ENCODE results near the gene POLR2E.
A peak's percentile ranks its signal among the peaks of the same experiment; 100 is the strongest.
"Not testable (repeated sequence)": the region's sequence is repeated elsewhere in the genome, so short reads cannot be mapped to it uniquely, and the experiment has no call there.

POLR2E gene

DNA sequence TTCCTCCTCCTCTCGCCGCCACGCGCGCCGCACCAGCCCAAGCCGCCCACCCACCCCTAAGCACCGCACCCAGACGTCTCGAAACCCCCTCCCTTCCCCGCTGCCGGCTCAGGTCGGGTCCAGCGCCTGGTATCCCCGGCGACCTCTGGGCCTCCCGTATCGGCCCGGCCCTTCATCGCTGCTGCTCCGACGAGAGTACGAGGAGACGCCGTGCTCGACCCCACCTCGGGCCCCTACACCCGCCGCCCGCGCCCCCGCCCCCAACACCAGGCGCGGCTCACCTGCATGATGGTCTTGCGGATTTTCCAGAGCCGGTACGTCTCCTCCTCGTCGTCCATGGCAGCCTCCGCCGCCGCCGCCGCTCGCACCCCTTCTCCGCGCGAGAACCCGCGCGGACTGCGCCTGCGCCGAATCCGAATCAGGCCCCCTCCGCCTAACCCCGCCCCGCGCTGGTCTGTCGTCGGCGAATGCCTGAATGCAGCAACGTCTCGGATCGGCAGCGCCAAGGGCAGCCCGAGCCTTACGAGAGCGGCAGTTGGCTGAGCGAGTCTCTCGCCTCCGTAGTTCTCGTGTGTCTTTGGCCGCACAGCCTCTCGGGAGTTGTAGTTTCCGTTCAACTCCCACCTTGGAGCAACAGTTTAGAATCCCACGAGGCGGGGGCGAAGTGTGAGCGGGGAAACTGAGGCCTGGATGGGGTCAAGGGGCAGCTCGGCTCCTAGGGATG lies at the start of gene POLR2E:
TSS of gene POLR2E (minus strand) at position 398 of the 724 bp plus-strand sequence. CDS start at position 338, 60 bp downstream.
- peak; percentile 99 for DNase-seq

DNA sequence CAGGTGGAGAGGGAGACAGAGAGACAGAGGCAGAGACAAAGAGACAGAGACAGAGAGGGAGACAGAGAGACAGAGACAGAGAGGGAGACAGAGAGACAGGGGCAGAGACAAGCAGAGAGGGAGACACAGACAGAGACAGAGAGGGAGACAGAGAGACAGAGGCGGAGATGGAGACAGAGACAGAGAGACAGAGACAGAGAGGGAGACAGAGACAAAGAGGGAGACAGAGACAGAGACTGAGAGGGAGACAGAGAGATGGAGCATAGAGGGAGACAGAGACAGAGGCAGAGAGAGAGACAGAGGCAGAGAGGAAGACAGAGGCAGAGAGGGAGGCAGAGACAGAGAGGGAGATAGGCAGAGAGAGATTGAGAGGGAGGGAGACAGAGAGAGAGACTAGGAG lies 49.6 kb upstream of the POLR2E start:
- no peak for DNase-seq

DNA sequence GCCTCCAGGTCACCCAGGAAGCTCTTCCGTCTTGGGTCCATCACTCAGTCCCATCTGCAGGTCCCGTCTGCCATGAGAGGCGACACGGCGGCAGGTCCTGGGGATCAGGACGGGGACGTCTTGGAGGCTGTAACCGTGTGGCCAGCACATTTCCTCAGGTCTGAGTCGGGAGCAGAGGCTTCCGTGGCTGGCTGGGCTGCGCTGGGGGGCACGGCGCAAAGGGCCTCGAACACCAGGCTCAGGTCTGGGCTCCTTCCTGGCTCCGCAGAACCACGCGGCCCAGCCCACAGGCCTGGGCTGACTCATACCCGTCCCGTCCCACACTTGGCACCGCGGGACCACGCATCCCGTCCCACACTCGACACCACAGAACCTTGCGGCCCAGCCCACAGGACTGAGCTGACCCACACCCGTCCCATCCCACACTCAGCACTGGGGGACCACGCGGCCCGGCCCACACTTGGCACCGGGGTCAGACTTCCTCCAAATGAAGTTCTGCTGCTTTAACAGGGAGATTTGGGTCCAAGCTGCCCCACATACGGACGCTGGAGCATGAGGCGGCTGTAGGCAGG lies 48.7 kb upstream of the POLR2E start:
- no peak for DNase-seq

DNA sequence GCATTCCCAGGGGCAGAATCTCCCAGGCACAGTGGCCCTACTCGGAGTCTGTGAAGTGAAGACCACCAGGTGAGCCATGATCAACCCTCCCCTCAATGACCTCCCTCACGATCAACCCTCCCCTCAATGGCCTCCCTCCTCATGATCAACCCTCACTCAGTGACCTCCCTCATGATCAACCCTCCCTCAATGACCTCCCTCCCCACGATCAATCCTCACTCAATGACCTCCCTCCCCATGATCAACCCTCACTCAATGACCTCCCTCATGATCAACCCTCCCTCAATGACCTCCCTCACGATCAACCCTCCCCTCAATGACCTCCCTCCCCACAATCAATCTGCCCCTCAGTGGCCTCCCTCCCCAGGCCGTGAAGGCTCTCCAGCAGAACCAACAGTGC lies 46.8 kb upstream of the POLR2E start:
- DNase-seq: no peak

DNA sequence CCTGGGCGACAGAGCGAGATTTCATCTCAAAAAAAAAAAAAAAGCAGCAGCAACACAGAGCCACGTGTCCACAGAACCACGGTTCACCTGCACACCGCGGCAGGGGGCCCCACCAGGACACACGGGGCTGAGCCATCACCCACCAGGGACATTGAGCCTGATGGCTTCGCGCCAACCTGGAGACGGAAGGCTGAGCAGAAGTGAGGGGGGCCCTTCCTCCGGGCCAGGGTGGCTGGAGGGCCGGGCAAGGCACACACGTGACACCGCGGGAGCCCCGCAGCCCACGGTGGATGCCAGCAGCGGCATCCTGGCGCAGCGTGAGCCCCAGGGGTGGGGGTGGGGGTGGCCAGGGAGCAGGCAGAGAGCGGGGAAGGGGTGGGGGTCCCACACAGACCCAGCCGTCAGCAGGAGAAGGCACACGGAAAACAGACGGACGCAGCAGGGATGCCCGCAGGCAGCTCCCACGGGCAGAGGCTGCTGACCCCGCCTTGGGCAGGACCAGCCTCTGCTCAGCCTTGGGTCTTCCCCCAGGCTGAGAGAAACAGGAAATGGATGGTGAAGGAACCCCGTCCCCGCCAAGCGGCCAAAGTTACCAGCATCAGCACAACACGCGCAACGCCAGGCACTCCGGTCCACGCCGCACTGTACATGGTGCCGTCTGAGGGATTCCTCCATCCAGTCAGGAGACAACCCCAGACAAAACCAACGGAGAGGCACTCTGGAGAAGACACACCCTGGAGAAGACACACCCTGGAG lies 45.3 kb upstream of the POLR2E start:
- DNase-seq: peak in 2 of 3 donors; percentile 31 to 59

DNA sequence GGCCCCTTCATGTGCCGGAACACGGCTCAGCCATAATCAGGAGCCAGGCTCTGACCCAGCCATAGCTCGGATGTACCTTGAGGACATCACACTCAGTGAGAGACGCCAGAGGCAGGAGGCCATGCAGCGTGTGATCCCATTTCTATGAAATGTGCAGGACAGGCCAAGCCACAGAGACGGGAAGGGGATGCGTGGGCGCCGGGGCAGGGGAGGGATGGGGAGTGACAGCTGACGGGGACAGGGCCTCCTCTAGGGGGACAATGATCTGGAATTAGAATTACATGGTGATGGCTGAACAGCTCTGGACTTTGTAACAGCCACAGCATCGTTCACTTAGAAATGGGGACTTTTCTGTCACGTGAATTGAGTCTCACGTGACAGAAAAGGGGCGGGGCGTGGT lies 44.0 kb upstream of the POLR2E start:
- no peak for DNase-seq

DNA sequence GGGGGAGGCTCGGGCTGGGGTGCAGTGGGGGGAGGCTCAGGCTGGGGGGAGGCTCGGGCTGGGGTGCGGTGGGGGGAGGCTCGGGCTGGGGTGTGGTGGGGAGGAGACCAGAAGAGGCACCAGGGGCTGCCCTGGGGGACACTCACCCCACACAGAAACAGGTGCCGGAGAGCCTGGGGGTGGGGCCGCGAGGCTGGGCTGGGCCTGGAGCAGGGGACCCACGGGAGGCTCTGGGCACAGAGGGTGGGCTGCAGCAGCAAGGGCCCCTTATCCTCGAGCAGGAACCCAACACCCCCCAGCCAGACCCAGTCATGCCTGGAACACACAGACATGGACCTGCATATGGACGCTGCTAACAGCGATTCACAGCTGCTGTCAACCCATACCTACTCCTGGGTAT lies 42.9 kb upstream of the POLR2E start:
- DNase-seq: no peak

DNA sequence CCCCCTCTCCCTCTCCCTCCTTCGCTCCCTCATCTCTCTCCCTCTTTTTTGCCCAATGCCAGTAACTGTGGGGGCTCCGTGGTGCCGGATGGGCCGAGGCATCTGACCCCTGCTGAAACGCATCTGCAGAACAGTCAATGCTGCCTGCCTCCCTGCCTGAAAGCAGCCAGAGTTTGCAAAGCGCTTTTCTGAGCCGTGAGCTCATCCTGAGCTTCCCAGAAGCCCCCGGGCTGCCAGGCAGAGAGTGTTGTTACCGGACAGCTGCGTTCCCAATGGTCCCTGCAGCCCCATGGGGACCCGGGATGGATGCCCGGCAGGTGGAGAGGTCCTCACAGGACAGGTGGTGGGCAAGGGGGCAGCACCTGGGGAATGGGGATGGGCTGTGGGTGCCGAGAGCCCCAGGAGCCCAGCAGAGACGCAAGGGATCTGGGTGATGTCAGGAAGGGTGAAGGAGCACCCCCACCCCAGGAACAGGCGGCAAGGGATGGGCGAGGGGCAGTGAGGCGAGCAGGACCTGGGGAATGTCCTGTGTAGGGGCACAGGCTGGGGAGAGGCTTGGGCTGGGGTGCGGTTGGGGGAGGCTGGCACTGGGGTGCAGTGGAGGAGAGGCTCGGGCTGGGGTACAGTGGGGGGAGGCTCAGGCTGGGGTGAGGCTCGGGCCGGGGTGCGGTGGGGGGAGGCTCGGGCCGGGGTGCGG lies 41.6 kb upstream of the POLR2E start:
- DNase-seq: no peak

DNA sequence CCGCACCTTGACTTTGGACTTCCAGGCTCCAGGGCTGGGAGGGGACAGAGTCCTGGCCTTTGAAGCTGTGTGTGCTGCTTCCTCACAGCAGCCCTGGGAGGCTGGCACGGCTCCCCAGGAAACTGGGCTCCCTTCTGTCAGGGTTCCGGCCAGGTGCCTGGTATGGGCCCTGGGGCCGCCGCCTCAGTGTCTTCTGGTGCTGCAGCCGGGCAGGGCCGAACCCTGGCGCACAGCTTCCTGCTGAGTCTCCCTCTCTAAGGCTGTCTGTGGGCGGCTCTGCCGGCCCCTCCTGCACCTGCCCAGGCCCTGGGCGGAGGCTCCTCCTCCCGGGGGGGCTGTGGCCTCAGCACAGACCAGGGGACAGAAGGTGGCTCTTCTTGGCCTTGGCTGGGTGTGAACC lies 41.0 kb upstream of the POLR2E start:
- no peak for DNase-seq

DNA sequence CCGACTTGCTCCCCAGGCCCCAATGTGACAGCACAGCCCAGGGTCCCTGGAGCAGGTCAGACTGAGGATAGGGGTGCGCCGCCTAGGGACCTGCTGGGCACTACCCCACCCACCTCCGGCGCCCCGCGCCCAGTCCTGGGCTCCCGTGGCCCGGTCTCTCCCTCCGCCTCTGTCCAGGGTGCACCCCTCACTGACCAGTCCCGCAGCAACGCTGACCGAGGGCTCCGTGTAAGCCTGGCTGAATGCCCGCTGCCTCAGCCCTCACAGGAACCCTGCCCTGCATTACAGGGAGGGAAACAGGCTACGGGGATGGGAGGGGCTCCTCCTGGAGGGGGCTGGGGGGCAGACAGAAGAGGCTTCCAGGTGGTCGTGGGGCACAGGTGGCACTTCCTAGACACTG lies 40.3 kb upstream of the POLR2E start:
- no peak for DNase-seq

DNA sequence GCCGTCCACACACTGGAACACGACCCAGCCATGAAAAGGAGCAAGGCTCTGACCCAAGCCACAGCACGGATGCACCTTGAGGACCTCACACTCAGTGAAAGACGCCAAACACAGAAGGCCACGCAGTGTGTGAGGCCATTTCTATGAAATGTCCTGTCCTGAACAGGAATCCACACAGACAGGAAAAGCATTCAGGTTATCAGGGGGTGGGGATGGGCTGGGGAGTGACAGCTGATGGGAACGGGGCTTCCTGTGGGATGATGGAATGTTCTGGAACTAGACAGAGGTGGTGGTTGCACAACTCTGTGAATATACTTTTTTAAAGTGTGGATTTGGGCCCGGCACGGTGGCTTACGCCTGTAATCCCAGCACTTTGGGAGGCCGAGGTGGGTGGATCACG lies 39.3 kb upstream of the POLR2E start:
- no peak for DNase-seq

DNA sequence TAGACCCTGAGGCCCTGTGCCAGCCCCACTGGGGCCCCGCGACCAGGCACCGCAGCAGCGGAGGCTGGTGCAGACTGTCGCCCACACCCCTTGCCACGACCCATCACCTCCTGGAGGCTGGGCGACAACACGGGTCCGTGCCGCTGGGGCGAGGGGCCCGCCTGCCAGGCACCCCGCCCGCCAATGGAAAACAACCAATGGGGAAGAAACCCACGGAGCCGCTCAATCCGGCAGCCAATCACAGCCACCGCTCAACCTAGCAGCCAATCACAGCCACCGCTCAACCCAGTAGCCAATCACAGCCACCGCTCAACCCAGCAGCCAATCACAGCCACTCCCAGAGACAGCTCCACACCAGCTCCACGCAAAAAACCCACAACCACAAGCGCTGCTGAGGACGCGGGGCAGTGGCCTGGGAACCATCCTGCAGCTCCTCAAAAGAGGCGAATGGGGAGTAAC lies 38.3 kb upstream of the POLR2E start:
- peak; percentile 41 to 55 (median 54) for DNase-seq

DNA sequence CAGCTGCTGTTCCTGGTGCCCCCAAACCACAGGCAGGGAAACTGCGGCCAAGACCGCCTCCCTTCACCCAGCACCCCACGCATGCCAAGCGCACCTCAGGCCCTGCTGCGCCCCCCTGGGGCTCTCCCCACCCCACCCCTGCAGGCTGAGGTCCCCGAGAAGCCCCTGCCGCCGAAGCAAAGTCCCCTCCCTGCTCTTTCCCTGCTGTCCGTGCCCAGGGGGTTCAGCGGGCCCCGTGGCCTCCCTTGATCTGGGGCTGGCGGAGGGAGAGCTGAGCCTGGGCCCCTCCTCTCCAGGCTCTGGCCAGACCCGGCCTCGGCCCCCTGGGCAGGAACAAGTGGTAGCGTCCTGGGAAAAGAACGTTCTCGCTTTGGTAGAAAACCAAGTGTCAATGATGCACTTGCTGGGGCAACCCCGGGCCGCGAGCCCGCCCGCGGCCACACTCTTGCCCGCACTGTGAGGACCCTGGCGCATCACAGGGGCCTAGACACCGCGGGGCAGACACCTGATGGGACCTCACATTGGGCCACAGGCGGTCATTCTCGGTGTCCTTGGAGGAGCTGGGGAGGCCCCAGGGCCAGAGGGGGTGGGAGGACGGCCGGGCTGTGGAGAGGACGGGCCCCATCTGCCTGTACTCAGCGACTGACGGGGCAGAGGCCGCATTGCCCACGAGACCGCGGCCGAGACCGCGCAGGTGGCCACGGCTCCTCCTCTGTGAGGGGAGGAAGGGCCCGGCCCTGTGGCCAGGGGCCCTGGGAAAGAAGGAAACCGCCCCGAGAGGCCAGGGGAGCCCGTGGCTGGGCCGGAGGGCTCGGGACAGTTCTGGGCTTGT lies 37.6 kb upstream of the POLR2E start:
- DNase-seq: peak; percentile 55 to 74 (median 68)

DNA sequence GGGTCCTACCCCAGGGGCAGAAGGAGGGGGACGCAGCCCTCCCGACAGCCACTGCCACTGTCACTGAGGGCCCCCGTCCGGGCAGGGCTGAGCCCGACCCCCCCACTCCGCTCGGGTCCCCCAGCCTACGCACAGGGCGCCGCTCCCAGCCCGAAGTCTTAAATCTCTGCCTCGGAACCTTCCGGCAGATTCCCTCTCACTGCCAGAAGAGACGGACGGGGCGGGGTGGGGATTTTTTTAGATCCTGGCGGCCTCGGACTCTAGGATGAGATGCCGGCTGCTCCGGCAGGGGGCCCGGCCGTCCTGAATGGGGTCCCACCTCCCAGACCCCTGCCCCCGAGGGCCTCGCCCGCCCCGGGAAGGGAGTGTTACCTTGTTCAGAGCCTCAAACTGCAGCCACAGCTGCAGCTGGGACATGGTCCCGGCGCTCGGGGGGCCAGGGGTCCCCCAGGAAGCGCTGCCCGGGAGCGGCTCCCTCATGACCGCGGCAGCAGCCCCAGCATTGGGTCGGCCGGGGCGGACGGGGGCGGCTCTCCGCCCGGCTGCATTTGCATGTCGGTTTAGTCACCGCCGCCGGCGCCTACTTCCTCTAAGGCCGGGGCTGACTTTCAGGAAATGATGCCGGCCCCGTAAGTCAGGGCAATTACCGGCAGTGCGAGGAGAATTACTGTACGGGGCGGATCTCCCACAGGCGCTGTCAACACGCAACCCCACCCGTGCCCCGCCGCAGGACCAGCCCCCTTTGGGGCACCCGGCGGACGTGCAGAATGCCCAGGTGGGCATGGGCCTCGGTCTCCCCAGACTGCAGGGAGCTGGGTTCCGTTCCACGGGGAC lies 36.8 kb upstream of the POLR2E start:
- peak; percentile 98 to 99 (median 99) for DNase-seq

DNA sequence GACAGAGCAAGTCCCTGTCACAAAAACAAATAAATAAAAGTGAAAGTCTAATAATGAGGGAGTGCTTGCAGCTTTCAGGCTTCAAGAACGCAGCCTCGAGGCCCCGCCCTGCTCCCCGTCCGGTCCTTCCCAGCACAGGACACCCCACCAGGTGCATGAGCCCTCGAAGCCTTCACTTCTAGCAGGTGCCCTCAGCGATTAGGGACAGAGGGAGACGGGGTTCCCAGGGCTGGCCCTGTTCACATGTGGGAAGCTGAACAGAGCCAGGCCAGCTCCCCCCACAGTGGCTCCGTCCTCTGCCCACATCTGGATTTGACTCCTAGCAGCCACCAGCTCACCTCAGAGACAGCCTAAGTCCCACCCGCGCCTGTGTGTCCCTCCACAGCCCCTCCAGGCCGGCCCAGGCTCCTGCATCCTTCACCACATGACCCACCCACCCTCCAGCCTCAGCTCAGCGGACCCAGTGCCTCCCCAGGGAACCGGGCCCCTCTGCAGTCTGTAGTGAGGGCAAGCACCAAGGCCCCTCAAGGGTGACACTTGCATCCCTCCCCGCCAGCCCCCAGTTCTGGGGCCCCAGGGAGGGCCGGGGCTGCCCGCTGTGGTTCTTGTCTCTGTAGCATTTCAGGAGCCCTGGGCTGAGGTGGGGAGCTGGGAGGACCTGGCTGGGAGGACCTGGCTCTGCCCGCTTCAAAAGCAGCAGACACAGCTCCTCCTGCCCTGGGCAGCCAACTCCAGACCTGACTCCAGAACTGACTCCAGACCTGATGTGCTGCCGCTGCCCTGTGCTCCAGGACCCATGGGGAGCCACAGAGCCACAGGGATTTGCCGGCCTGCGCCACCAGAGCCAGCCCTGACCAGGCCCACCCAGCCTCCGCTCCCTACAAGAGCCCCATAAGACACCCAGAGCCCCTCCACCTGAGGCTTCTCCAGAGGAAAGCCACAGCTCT lies 35.9 kb upstream of the POLR2E start:
- peak in 1 of 3 donors; percentile 33 for DNase-seq

DNA sequence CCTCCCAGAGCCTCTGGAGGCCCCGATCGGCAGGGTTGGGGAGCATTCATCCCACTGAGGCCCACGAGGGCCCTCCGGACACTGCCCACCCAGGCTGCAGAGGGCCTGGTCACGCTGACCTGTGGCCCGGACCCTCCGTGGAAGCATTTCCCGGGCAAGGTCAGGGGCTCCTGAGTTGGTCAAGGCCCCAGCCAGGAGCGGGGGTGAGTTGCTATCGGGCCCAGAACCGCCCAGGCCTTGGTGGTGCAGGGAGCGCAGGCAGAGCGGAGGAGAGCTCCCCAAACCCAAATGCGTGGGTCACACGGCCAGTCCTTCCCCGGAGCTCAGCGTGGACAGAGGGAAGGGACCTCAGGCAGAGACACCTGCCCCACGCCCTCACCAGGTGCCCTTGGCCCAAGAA lies 34.4 kb upstream of the POLR2E start:
- no peak for DNase-seq

DNA sequence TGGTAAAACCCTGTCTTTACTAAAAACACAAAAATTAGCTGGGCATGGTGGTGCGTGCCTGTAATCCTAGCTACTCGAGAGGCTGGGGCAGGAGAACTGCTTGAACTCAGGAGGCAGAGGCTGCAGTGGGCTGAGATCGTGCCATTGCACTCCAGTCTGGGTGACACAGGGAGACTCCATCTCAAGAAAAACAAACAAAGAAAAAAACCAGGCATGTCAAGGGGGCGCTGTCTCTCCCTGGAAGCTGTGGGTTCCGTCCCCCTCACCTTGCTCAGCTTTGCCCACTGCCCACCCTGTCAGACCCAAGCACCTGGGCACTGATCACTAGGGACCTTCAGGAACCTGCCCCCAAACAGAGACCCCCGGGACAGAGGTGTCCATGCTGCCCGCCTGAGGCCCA lies 33.9 kb upstream of the POLR2E start:
- DNase-seq: not testable (repeated sequence)

DNA sequence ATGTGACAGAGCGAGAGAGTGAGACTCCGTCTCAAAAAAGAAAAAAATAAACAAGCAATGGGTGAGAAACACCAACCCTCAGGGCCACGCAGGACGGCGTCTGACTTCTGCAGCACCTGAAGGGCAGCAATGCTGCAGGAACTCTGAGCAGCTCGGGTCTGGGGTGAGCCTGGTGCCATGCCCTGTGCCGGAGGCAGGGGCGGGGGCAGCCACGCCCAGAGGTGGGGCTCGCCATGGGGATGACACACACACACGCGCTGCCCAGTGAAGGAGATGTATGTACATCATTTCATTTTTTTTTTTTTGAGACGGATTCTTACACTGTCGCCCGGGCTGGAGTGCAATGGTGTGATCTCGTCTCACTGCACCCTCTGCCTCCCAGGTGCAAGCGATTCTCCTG lies 32.9 kb upstream of the POLR2E start:
- no peak for DNase-seq

DNA sequence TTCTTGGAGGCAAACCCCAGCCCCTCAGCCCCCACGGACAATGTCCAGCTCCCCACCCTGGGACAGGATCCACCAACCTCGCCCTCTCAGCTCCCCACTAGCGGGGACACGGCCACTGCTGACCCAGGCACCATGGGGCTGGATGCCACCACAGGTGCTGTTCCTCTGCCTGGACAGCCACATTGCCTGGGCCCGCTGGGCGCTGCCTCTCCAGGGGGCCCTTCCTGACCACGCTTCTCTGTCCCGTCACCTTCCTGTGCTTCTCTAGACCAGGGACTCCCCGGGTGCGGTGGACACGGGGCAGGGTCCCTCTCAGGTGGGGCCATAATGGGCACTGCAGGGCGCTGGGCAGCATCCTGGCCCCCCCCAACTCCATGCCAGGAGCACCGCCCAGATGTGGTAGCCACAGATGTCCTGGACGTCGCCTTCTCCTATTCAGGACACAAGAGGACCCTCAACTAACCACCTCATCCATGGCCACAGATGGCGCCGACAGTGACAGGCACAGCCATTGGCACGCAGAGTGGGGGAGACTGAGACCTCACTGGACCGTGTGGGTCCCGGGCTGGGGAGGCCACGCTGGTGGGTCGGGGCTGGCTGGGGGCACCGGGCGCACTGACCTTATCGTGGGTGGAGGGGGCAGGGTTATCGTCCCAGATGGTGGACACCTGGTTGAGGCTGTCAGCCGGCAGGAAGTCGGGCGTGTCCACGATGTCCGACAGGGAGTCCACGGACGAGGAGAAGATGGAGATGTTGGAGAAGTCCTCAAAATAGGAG lies 32.0 kb upstream of the POLR2E start:
- DNase-seq: no peak
